NT2/D1 (cell line): ENCODE measurements around the gene GPR152.

Experiments used
- SUZ12 ChIP-seq: IDR thresholded peaks from 2 replicates; pipeline ENCODE4 v1.6.1; 2011; ENCODE audit not compliant: insufficient read length, insufficient read depth; ENCODE audit errors: extremely low read depth
- YY1 ChIP-seq: IDR thresholded peaks from 2 replicates; pipeline ENCODE4 v1.6.1; 2011; ENCODE audit not compliant: insufficient read length, insufficient read depth
- ZNF274 ChIP-seq: IDR thresholded peaks from 2 replicates; pipeline ENCODE4 v1.6.1; 2011; ENCODE audit warnings: mild to moderate bottlenecking, low read depth, low read length

DNA sequence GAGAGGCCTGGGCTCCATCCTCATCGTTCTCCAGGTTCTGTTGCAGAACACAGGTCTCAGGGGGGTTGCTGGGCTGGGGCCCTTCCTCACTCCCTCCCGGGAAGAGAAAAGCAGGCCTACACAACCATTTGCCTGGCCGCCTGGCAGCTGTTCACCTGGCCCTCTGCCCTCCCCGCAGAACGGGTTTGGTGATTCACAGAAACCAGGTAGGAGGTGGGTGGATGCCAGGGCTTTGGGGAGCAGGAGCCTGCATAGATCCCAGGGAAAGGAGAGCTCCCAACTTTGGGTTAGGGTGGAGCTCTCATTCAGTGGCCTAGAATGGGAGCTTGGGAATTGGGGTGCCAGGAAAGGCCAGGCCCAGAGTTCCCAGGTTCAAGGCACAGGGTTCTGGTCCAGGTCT is 15.5 kb upstream of the GPR152 start:
- TF ChIP-seq ZNF274: no peak
- no peak for TF ChIP-seq SUZ12
- TF ChIP-seq YY1: no peak
